SHP77 treated with DMSO at 0.1 percent for 48 hours (cell line): ENCODE measurements around the gene SSBP4.

Experiments used
- DNase-seq: peaks from one replicate; lab custom pipeline; 2025; lab: John Stamatoyannopoulos, UW

The SSBP4 gene

GRCh38 chr19:18420930-18421329 lies 1.7 kb downstream of the SSBP4 start:
- DNase-seq: no peak

GRCh38 chr19:18421371-18421959 lies 2.3 kb downstream of the SSBP4 start:
- no peak for DNase-seq

- DNase-seq: no peak
These were observed 3.5 kb downstream of the SSBP4 start for GRCh38 chr19:18422530-18423191.

- DNase-seq: no peak
These were observed 4.2 kb downstream of the SSBP4 start for GRCh38 chr19:18423258-18424020.

- no peak for DNase-seq
These were observed 5.1 kb downstream of the SSBP4 start for GRCh38 chr19:18424122-18424889.

GRCh38 chr19:18424890-18425514 lies 5.8 kb downstream of the SSBP4 start:
- DNase-seq: no peak

GRCh38 chr19:18425515-18426415 lies 6.6 kb downstream of the SSBP4 start:
- no peak for DNase-seq

GRCh38 chr19:18426416-18426767 lies 7.2 kb downstream of the SSBP4 start:
- no peak for DNase-seq

GRCh38 chr19:18427080-18427742 lies 8.0 kb downstream of the SSBP4 start:
- no peak for DNase-seq

GRCh38 chr19:18427743-18428113 lies 8.5 kb downstream of the SSBP4 start:
- DNase-seq: no peak

- DNase-seq: no peak
These were observed 9.1 kb downstream of the SSBP4 start for GRCh38 chr19:18428173-18428786.

GRCh38 chr19:18428787-18429674 lies 9.8 kb downstream of the SSBP4 start:
- DNase-seq: no peak

- DNase-seq: no peak
These were observed 10.7 kb downstream of the SSBP4 start for GRCh38 chr19:18429717-18430416.

GRCh38 chr19:18430417-18431144 lies 11.4 kb downstream of the SSBP4 start:
- DNase-seq: no peak

- no peak for DNase-seq
These were observed 12.4 kb downstream of the SSBP4 start for GRCh38 chr19:18431351-18432197.

- no peak for DNase-seq
These were observed 13.2 kb downstream of the SSBP4 start for GRCh38 chr19:18432275-18433014.
